Sigmoid colon (tissue), 4 donors: ENCODE results near the gene PTBP3.

Source experiments
- CTCF ChIP-seq, 4 experiments: fragments of 450-650 bp in 3 of 4; fragments of 200-600 bp in 1 of 4; IDR thresholded peaks; one replicate each; pipeline ENCODE4 v1.5.1; 2016 to 2019; ENCODE audit warnings: antibody characterized with exemption in 4 of 4, mild to moderate bottlenecking in 3 of 4, moderate library complexity in 2 of 4
- EP300 ChIP-seq, 4 donors: sonication (generic); formaldehyde crosslinking; IDR thresholded peaks; one replicate each; pipeline ENCODE4 v1.6.1; 2017; ENCODE audit warnings: antibody characterized with exemption in 4 of 4
- POLR2A ChIP-seq, 2 donors: fragments of 450-650 bp; IDR thresholded peaks; one replicate each; pipeline ENCODE4 v1.6.1; 2016; ENCODE audit warnings: antibody characterized with exemption in 2 of 2, mild to moderate bottlenecking in 2 of 2, moderate library complexity in 2 of 2
- POLR2AphosphoS5 ChIP-seq, 4 donors: sonication (generic); formaldehyde crosslinking; IDR thresholded peaks; one replicate each; pipeline ENCODE4 v1.6.1; 2017; ENCODE audit warnings: antibody characterized with exemption in 4 of 4

DNA sequence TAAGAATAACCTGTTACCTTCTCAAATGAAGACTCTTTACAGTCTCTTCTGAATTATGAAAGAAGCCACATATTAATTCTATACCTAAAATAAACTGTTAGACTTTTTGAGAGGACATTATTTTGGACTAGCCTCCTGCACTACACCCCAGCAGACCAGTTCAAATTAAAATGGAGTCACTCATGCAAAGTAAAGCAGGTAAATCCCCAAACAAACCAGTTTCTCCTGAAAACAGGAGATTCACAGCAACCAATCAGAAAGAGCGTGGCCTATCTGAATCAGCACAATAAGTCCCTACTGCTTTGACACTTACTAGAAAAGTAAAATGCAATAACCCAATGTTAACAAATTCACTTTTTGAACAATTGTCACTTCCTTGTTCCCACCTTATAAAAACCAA, 58.8 kb downstream of the PTBP3 start:
- TF ChIP-seq CTCF (IDR thresholded peaks at IDR 0.05) (no peak), POLR2AphosphoS5 (IDR thresholded peaks at IDR 0.05) (no peak), POLR2A (IDR thresholded peaks at IDR 0.05) (no peak), EP300 (IDR thresholded peaks at IDR 0.05) (no peak)
